HG03135 (cell line): ENCODE measurements around the gene PLEKHH1.

Experiments
- ATAC-seq: cut with Tn5 transposase; IDR thresholded peaks from one replicate; pipeline ENCODE4 v1.9.1; 2021; ENCODE audit warnings: mild to moderate bottlenecking, moderate library complexity; ENCODE audit not compliant: unreplicated experiment

Gene PLEKHH1

GRCh38 chr14:67532998-67533753 is at the start of gene PLEKHH1:
Gene PLEKHH1, plus strand, starts transcription at chr14:67533290. Its CDS starts 8,578 bp downstream, at chr14:67541868.
- peak; percentile 60 for ATAC-seq

GRCh38 chr14:67483579-67484285 is 49.4 kb upstream of the PLEKHH1 start:
- no peak for ATAC-seq

GRCh38 chr14:67485501-67486095 is 47.5 kb upstream of the PLEKHH1 start:
- ATAC-seq: no peak

- no peak for ATAC-seq
These were observed 46.2 kb upstream of the PLEKHH1 start for GRCh38 chr14:67486890-67487289.

GRCh38 chr14:67487332-67487731 is 45.8 kb upstream of the PLEKHH1 start:
- ATAC-seq: no peak

- ATAC-seq: peak; percentile 88
These were observed 44.9 kb upstream of the PLEKHH1 start, which contains the start of gene TMEM229B for GRCh38 chr14:67487937-67488893. Gene TMEM229B, minus strand, starts transcription at chr14:67488721. Its CDS starts 14,798 bp downstream, at chr14:67473923.

- ATAC-seq: no peak
These were observed 42.9 kb upstream of the PLEKHH1 start for GRCh38 chr14:67490196-67490595.

- no peak for ATAC-seq
These were observed 41.8 kb upstream of the PLEKHH1 start for GRCh38 chr14:67491285-67491684.

GRCh38 chr14:67491741-67492507 is 41.2 kb upstream of the PLEKHH1 start:
- ATAC-seq: no peak

GRCh38 chr14:67492538-67492937 is 40.6 kb upstream of the PLEKHH1 start:
- ATAC-seq: no peak

- ATAC-seq: no peak
These were observed 39.9 kb upstream of the PLEKHH1 start for GRCh38 chr14:67493092-67493717.

- ATAC-seq: no peak
These were observed 37.3 kb upstream of the PLEKHH1 start for GRCh38 chr14:67495827-67496226.

GRCh38 chr14:67497216-67497615 is 35.9 kb upstream of the PLEKHH1 start:
- ATAC-seq: no peak

GRCh38 chr14:67497716-67498115 is 35.4 kb upstream of the PLEKHH1 start:
- ATAC-seq: no peak

GRCh38 chr14:67500981-67501380 is 32.1 kb upstream of the PLEKHH1 start:
- no peak for ATAC-seq

GRCh38 chr14:67501670-67502069 is 31.4 kb upstream of the PLEKHH1 start:
- no peak for ATAC-seq

- no peak for ATAC-seq
These were observed 30.2 kb upstream of the PLEKHH1 start for GRCh38 chr14:67502867-67503266.

- ATAC-seq: no peak
These were observed 29.8 kb upstream of the PLEKHH1 start for GRCh38 chr14:67503331-67503730.

- ATAC-seq: no peak
These were observed 27.8 kb upstream of the PLEKHH1 start for GRCh38 chr14:67505254-67505653.
